Liver (tissue), 9 donors: Measurements from ENCODE around the gene TRA2A. TPM values are rescaled to one million over a fixed set of nuclear protein-coding genes. Genes with fewer than 3 reads are reported as not detected.

Source experiments
- DNase-seq: peaks from one replicate; pipeline ENCODE4 v3.0.0-alpha.2; 2017; ENCODE audit warnings: low spot score
- H3K27ac ChIP-seq, 2 donors: one replicate each; pipeline ENCODE4 v1.7.0; 2013; ENCODE audit warnings: inconsistent platforms in 2 of 2, low read length in 2 of 2, control low read depth in 1 of 2, low read depth in 1 of 2, mild to moderate bottlenecking in 1 of 2
- H3K27me3 ChIP-seq, 4 donors: one replicate each; pipeline versions ENCODE4 v1.6.1 to v1.7.0; 2013; ENCODE audit warnings: low read length in 3 of 4, inconsistent platforms in 1 of 4, mild to moderate bottlenecking in 1 of 4, moderate library complexity in 1 of 4; ENCODE audit not compliant: control insufficient read depth in 4 of 4, insufficient read depth in 4 of 4
- H3K36me3 ChIP-seq, 4 donors: one replicate each; pipeline versions ENCODE4 v1.6.1 to v1.7.0; 2013; ENCODE audit warnings: low read length in 3 of 4, mild to moderate bottlenecking in 3 of 4, low read depth in 1 of 4, moderate library complexity in 1 of 4; ENCODE audit not compliant: control insufficient read depth in 4 of 4, insufficient read depth in 3 of 4
- H3K4me1 ChIP-seq, 4 donors: one replicate each; pipeline versions ENCODE4 v1.6.1 to v1.7.0; 2013; ENCODE audit warnings: low read length in 3 of 4, mild to moderate bottlenecking in 3 of 4, moderate library complexity in 1 of 4; ENCODE audit not compliant: control insufficient read depth in 4 of 4, insufficient read depth in 4 of 4
- H3K4me3 ChIP-seq, 3 donors: one replicate each; pipeline versions ENCODE4 v1.6.1 to v1.7.0; 2013; ENCODE audit warnings: low read length in 3 of 3, control low read depth in 1 of 3, low read depth in 1 of 3, mild to moderate bottlenecking in 1 of 3
- H3K9ac ChIP-seq, 2 donors: one replicate each; pipeline ENCODE4 v1.7.0; 2013; ENCODE audit warnings: low read length in 2 of 2, mild to moderate bottlenecking in 2 of 2, moderate library complexity in 2 of 2, control low read depth in 1 of 2, low read depth in 1 of 2
- H3K9me3 ChIP-seq, 4 donors: one replicate each; pipeline versions ENCODE4 v1.6.1 to v1.7.0; 2013; ENCODE audit warnings: low read length in 3 of 4; ENCODE audit not compliant: control insufficient read depth in 4 of 4
- ATF3 ChIP-seq: IDR thresholded peaks from 2 replicates; pipeline ENCODE4 v1.6.1; 2016; ENCODE audit warnings: antibody characterized with exemption
- CTCF ChIP-seq: fragments of 150-350 bp; IDR thresholded peaks from 2 replicates; pipeline ENCODE4 v1.5.1; 2017; ENCODE audit warnings: improper control_type of control experiment, low read depth, low read length; ENCODE audit not compliant: missing input control
- EGR1 ChIP-seq, 2 donors: IDR thresholded peaks; 2 replicates each; pipeline ENCODE4 v1.6.1; 2016 to 2018; ENCODE audit warnings: antibody characterized with exemption in 2 of 2, low read depth in 2 of 2
- FOXA1 ChIP-seq: IDR thresholded peaks from 2 replicates; pipeline ENCODE4 v1.6.1; 2016; ENCODE audit warnings: antibody characterized with exemption
- FOXA2 ChIP-seq: IDR thresholded peaks from 2 replicates; pipeline ENCODE4 v1.6.1; 2016; ENCODE audit warnings: antibody characterized with exemption
- GABPA ChIP-seq, 2 donors: IDR thresholded peaks in 1 of 2; conservative IDR thresholded peaks in 1 of 2; 2 replicates each; pipeline ENCODE4 v1.6.1; 2016; ENCODE audit warnings: antibody characterized with exemption in 2 of 2, mild to moderate bottlenecking in 1 of 2, moderate library complexity in 1 of 2
- HNF4G ChIP-seq: IDR thresholded peaks from 2 replicates; pipeline ENCODE4 v1.6.1; 2016; ENCODE audit warnings: antibody characterized with exemption
- JUND ChIP-seq, 2 donors: IDR thresholded peaks; 2 replicates each; pipeline ENCODE4 v1.6.1; 2016; ENCODE audit warnings: antibody characterized with exemption in 2 of 2
- MAX ChIP-seq: IDR thresholded peaks from 2 replicates; pipeline ENCODE4 v1.6.1; 2016; ENCODE audit warnings: antibody characterized with exemption
- NR2F2 ChIP-seq: IDR thresholded peaks from 2 replicates; pipeline ENCODE4 v1.6.1; 2016; ENCODE audit warnings: antibody characterized with exemption
- RAD21 ChIP-seq, 2 donors: IDR thresholded peaks; 2 replicates each; pipeline ENCODE4 v1.6.1; 2016; ENCODE audit warnings: antibody characterized with exemption in 2 of 2, mild to moderate bottlenecking in 2 of 2
- RXRA ChIP-seq, 2 donors: IDR thresholded peaks; 2 replicates each; pipeline ENCODE4 v1.6.1; 2017 to 2018; ENCODE audit warnings: antibody characterized with exemption in 2 of 2, mild to moderate bottlenecking in 1 of 2
- SP1 ChIP-seq: IDR thresholded peaks from 2 replicates; pipeline ENCODE4 v1.6.1; 2018; ENCODE audit warnings: antibody characterized with exemption, mild to moderate bottlenecking
- TAF1 ChIP-seq: conservative IDR thresholded peaks from 2 replicates; pipeline ENCODE4 v1.6.1; 2016; ENCODE audit warnings: antibody characterized with exemption, mild to moderate bottlenecking
- YY1 ChIP-seq: IDR thresholded peaks from 2 replicates; pipeline ENCODE4 v1.6.1; 2016; ENCODE audit warnings: antibody characterized with exemption, mild to moderate bottlenecking
- WGBS: extraction: QIAGEN DNeasy Blood & Tissue Kit; methylation state at CpG from one replicate; pipeline ENCODE4 v1.1.7; 2013; 5-methylcytosine and 5-hydroxymethylcytosine counted together
- polyA plus RNA-seq, 2 donors: library from polyadenylated mRNA; stranded (reverse) in 1 of 2; unstranded in 1 of 2; fragments of 200-250 nt in 1 of 2; fragments of >200 nt in 1 of 2; fragmentation: Nextera tagmentation in 1 of 2; extraction: Ambion mirVana in 1 of 2; gene quantifications; one replicate each; pipeline versions ENCODE4 v1.2.1 to v1.2.3, GENCODE V29; 2013 to 2015
- total RNA-seq, 2 donors: library from RNA; depleted of rRNA; stranded (reverse); fragments of >200 nt; gene quantifications; one replicate each; pipeline ENCODE4 v1.2.3, GENCODE V29; 2014
- donor health status: healthy.
- donor health status: healthy.
- donor health status: healthy.
- donor health status: healthy.
- donor health status: healthy.

Gene TRA2A
- total and polyA plus RNA-seq, 4 donors = 13.7 to 25.9 (median 21.7) TPM

- Histone ChIP-seq H3K9me3 (peaks cover 0 to 4% (median under 1%) of the 10 kb centered on the region in 4 donors), H3K27ac (no peak overlapping the region), H3K4me1 (peaks cover 17 to 36% (median 34%) of the 10 kb centered on the region in 4 donors), H3K27me3 (peaks cover 14 to 45% (median 28%) of the 10 kb centered on the region in 4 donors), H3K36me3 (no peaks in the 10 kb centered on the region), H3K4me3 (peak overlapping the region in 1 of 3 donors; percentile 32), H3K9ac (no peak overlapping the region)
- TF ChIP-seq MAX (no peak), NR2F2 (no peak), YY1 (no peak), TAF1 (no peak), HNF4G (no peak), RXRA (IDR thresholded peaks at IDR 0.05) (no peak), EGR1 (IDR thresholded peaks at IDR 0.05; ENCODE audit: low read depth in 2 of 2) (no peak), FOXA2 (no peak), JUND (IDR thresholded peaks at IDR 0.05) (no peak), ATF3 (no peak), RAD21 (IDR thresholded peaks at IDR 0.05) (no peak), FOXA1 (no peak)
- 6% methylated on average over 44 of the region's 44 CpGs for WGBS
- peak; percentile 87 for DNase-seq
These were observed 60.5 kb downstream of the TRA2A start for GRCh38 chr7:23471106-23471859.

GRCh38 chr7:23470330-23471105 lies 61.3 kb downstream of the TRA2A start, which contains the start of gene IGF2BP3:
Gene IGF2BP3, minus strand, starts transcription at chr7:23470491. Its CDS starts 381 bp downstream, at chr7:23470110.
- Histone ChIP-seq H3K27ac (no peak within 1 kb of the TSS), H3K9ac (no peak within 1 kb of the TSS), H3K36me3 (no peaks in the 10 kb centered on the region), H3K4me1 (peaks cover 17 to 36% (median 34%) of the 10 kb centered on the region in 4 donors), H3K27me3 (peaks cover 14 to 43% (median 29%) of the 10 kb centered on the region in 4 donors), H3K9me3 (peaks cover 0 to 4% (median under 1%) of the 10 kb centered on the region in 4 donors), H3K4me3 (peak within 1 kb of the TSS in 1 of 3 donors; percentile 44)
- DNase-seq = peak; percentile 80
- 6% methylated on average over 34 of the region's 34 CpGs for WGBS
- no peak for TF ChIP-seq EGR1 (IDR thresholded peaks at IDR 0.05; ENCODE audit: low read depth in 2 of 2)
- no peak for TF ChIP-seq YY1
- no peak for TF ChIP-seq CTCF
- no peak for TF ChIP-seq SP1
- no peak for TF ChIP-seq JUND (IDR thresholded peaks at IDR 0.05)
- no peak for TF ChIP-seq RXRA (IDR thresholded peaks at IDR 0.05)
- TF ChIP-seq FOXA2 = no peak
- no peak for TF ChIP-seq GABPA (IDR thresholded peaks at IDR 0.05 in 1 of 2, conservative IDR thresholded peaks at IDR 0.05 in 1 of 2)
